Neural cell (in vitro differentiated cells): Measurements from ENCODE around the gene CHL1.

ENCODE experiments used
- CTCF ChIP-seq: fragments of 450-650 bp; IDR thresholded peaks from 2 replicates; pipeline ENCODE4 v1.5.1; 2014; ENCODE audit warnings: antibody characterized with exemption, mild to moderate bottlenecking, moderate library complexity; ENCODE audit not compliant: poor library complexity, severe bottlenecking
- EZH2 ChIP-seq: fragments of 200-600, 300-800 bp; shearing (Covaris generic), sonication (generic); IDR thresholded peaks from 2 replicates; pipeline ENCODE4 v1.6.1; 2014; ENCODE audit warnings: antibody characterized with exemption, low read length, borderline replicate concordance, mild to moderate bottlenecking; ENCODE audit not compliant: insufficient read depth, poor library complexity, severe bottlenecking
- MXI1 ChIP-seq: fragments of 450-650 bp; conservative IDR thresholded peaks from 2 replicates; pipeline ENCODE4 v1.6.1; 2014; ENCODE audit warnings: antibody characterized with exemption, mild to moderate bottlenecking; ENCODE audit not compliant: poor library complexity, severe bottlenecking
- POLR2AphosphoS5 ChIP-seq: IDR thresholded peaks from 2 replicates; pipeline ENCODE4 v1.6.1; 2012
- RAD21 ChIP-seq: fragments of 450-650 bp; conservative IDR thresholded peaks from 2 replicates; pipeline ENCODE4 v1.6.1; 2014; ENCODE audit warnings: antibody characterized with exemption, mild to moderate bottlenecking, moderate library complexity
- REST ChIP-seq: IDR thresholded peaks from 2 replicates; pipeline ENCODE4 v1.6.1; 2012; ENCODE audit warnings: borderline replicate concordance
- SMC3 ChIP-seq: fragments of 450-650 bp; conservative IDR thresholded peaks from 2 replicates; pipeline ENCODE4 v1.6.1; 2014; ENCODE audit warnings: antibody characterized with exemption, mild to moderate bottlenecking, moderate library complexity; ENCODE audit not compliant: poor library complexity
- TAF1 ChIP-seq: IDR thresholded peaks from 2 replicates; pipeline ENCODE4 v1.6.1; 2012; ENCODE audit warnings: low read depth

- TF ChIP-seq CTCF (no peak), POLR2AphosphoS5 (peak; percentile 57), TAF1 (no peak), EZH2 (no peak), REST (peak; percentile 98), RAD21 (no peak), SMC3 (peak; percentile 29), MXI1 (no peak)
Observed at GRCh38 chr3:204102-204501, 7.5 kb downstream of the CHL1 start.
